ENCODE results near the gene SSTR4. TPM values are rescaled to one million over a fixed set of nuclear protein-coding genes. Genes with fewer than 3 reads are reported as not detected.

The SSTR4 gene
- total RNA-seq, 1 experiment from 2014 or later, result not detected

GRCh38 chr20:23007462-23007861, 27.6 kb upstream of the SSTR4 start:
- no peak overlapping the region for H3K4me2 ChIP-seq
- H3K27me3 ChIP-seq (ENCODE audit: insufficient read depth, low read depth), result no peaks in the 10 kb centered on the region
- no peaks in the 10 kb centered on the region for H4K20me1 ChIP-seq (ENCODE audit: insufficient read depth)
- TF ChIP-seq, protein P1, sequence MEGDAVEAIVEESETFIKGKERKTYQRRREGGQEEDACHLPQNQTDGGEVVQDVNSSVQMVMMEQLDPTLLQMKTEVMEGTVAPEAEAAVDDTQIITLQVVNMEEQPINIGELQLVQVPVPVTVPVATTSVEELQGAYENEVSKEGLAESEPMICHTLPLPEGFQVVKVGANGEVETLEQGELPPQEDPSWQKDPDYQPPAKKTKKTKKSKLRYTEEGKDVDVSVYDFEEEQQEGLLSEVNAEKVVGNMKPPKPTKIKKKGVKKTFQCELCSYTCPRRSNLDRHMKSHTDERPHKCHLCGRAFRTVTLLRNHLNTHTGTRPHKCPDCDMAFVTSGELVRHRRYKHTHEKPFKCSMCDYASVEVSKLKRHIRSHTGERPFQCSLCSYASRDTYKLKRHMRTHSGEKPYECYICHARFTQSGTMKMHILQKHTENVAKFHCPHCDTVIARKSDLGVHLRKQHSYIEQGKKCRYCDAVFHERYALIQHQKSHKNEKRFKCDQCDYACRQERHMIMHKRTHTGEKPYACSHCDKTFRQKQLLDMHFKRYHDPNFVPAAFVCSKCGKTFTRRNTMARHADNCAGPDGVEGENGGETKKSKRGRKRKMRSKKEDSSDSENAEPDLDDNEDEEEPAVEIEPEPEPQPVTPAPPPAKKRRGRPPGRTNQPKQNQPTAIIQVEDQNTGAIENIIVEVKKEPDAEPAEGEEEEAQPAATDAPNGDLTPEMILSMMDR (conservative IDR thresholded peaks at IDR 0.05), result no peak
- TF ChIP-seq EZH2 (IDR thresholded peaks at IDR 0.05; ENCODE audit: low read depth), result no peak
- POLR2A ChIA-PET (ENCODE audit: unreplicated experiment), result interaction anchor here (0.5 kb wide), 1 partner anchor 244 kb away, joined by 3 read pairs; no protein-coding TSS in a partner anchor
- no TSS peak for BruUV-seq (replicated peaks)
- 0 out of 2 replicates have a peak, but pooled peaks cover 4% of the 10 kb centered on the region for H3F3A ChIP-seq (ENCODE audit: insufficient read depth, low read depth)
- H3K9me3 ChIP-seq (ENCODE audit: insufficient read depth, low read depth), result no peaks in the 10 kb centered on the region
- no peaks in the 10 kb centered on the region for H3K9me2 ChIP-seq (ENCODE audit: insufficient read depth)
- H3K36me3 ChIP-seq (ENCODE audit: low read depth), result no peaks in the 10 kb centered on the region
- H3K4me3 ChIP-seq, result no peak overlapping the region
- intact Hi-C loops (cut with micrococcal nuclease; ENCODE audit: unreplicated experiment), result no loop called here
- CTCF ChIA-PET, result no interaction called here
- no peak overlapping the region for H3K27ac ChIP-seq
- no peak for DNase-seq
- H3K4me1 ChIP-seq (replicated peaks; ENCODE audit: insufficient read depth), result 0 out of 2 replicates have a peak, but pooled peaks cover 4% of the 10 kb centered on the region
- no peaks in the 10 kb centered on the region for H3K79me2 ChIP-seq (ENCODE audit: low read depth)
- no peak overlapping the region for H2AFZ ChIP-seq

GRCh38 chr20:23007886-23008655, 27.0 kb upstream of the SSTR4 start:
- Histone ChIP-seq H3F3A (ENCODE audit: insufficient read depth, low read depth) (0 out of 2 replicates have a peak, but pooled peaks cover 4% of the 10 kb centered on the region), H3K4me1 (replicated peaks; ENCODE audit: insufficient read depth) (0 out of 2 replicates have a peak, but pooled peaks cover 4% of the 10 kb centered on the region), H3K27me3 (ENCODE audit: insufficient read depth, low read depth) (no peaks in the 10 kb centered on the region), H3K9me2 (ENCODE audit: insufficient read depth) (no peaks in the 10 kb centered on the region), H3K4me3 (no peak overlapping the region), H3K79me2 (ENCODE audit: low read depth) (no peaks in the 10 kb centered on the region), H3K9me3 (ENCODE audit: insufficient read depth, low read depth) (no peaks in the 10 kb centered on the region), H3K36me3 (ENCODE audit: low read depth) (no peaks in the 10 kb centered on the region), H3K4me2 (no peak overlapping the region), H2AFZ (no peak overlapping the region), H4K20me1 (ENCODE audit: insufficient read depth) (no peaks in the 10 kb centered on the region), H3K27ac (no peak overlapping the region)
- DNase-seq, result no peak
- CTCF ChIA-PET, result no interaction called here
- POLR2A ChIA-PET (ENCODE audit: unreplicated experiment), result interaction anchor here (0.5 kb wide), 1 partner anchor 245 kb away, joined by 3 read pairs; no protein-coding TSS in a partner anchor
- intact Hi-C loops (cut with micrococcal nuclease; ENCODE audit: unreplicated experiment), result no loop called here
- no peak for TF ChIP-seq EZH2 (IDR thresholded peaks at IDR 0.05; ENCODE audit: low read depth)
- TF ChIP-seq, protein P1 (conservative IDR thresholded peaks at IDR 0.05), result no peak
- no TSS peak for BruUV-seq (replicated peaks)

GRCh38 chr20:23008667-23009066, 26.4 kb upstream of the SSTR4 start:
- BruUV-seq (replicated peaks), result no TSS peak
- no peaks in the 10 kb centered on the region for H4K20me1 ChIP-seq (ENCODE audit: insufficient read depth)
- no peaks in the 10 kb centered on the region for H3K36me3 ChIP-seq (ENCODE audit: low read depth)
- ChIA-PET CTCF (no interaction called here), POLR2A (ENCODE audit: unreplicated experiment) (no interaction called here)
- DNase-seq, result no peak
- H3K9me2 ChIP-seq (ENCODE audit: insufficient read depth), result no peaks in the 10 kb centered on the region
- H3K27me3 ChIP-seq (ENCODE audit: insufficient read depth, low read depth), result no peaks in the 10 kb centered on the region
- no peak overlapping the region for H3K27ac ChIP-seq
- H3K79me2 ChIP-seq (ENCODE audit: low read depth), result no peaks in the 10 kb centered on the region
- intact Hi-C loops (cut with micrococcal nuclease; ENCODE audit: unreplicated experiment), result no loop called here
- TF ChIP-seq, protein P1 (conservative IDR thresholded peaks at IDR 0.05), result no peak
- TF ChIP-seq EZH2 (IDR thresholded peaks at IDR 0.05; ENCODE audit: low read depth), result no peak
- no peak overlapping the region for H3K4me3 ChIP-seq
- H3K4me1 ChIP-seq (replicated peaks; ENCODE audit: insufficient read depth), result peaks cover 7% of the 10 kb centered on the region
- H2AFZ ChIP-seq, result no peak overlapping the region
- H3K9me3 ChIP-seq (ENCODE audit: insufficient read depth, low read depth), result no peaks in the 10 kb centered on the region
- H3K4me2 ChIP-seq, result no peak overlapping the region
- H3F3A ChIP-seq (ENCODE audit: insufficient read depth, low read depth), result 0 out of 2 replicates have a peak, but pooled peaks cover 4% of the 10 kb centered on the region

All from PC-9 (cell line).